Measurements from ENCODE around the gene OSBPL1A. TPM values are rescaled to one million over a fixed set of nuclear protein-coding genes. Genes with fewer than 3 reads are reported as not detected.

Gene OSBPL1A
- total RNA-seq, 1 donor from 2014 or later, result 18.3 TPM

GRCh38 chr18:24208270-24209035 is 189.2 kb downstream of the OSBPL1A start:
- Histone ChIP-seq H3K36me3 (ENCODE audit: control insufficient read depth, insufficient read depth, low read length) (no peaks in the 10 kb centered on the region), H3K4me3 (ENCODE audit: low read depth, low read length) (no peak overlapping the region), H3K27me3 (ENCODE audit: control insufficient read depth, insufficient read depth, low read length) (no peaks in the 10 kb centered on the region)
- DNase-seq (ENCODE audit: low read depth), result no peak
- TF ChIP-seq, protein P1, sequence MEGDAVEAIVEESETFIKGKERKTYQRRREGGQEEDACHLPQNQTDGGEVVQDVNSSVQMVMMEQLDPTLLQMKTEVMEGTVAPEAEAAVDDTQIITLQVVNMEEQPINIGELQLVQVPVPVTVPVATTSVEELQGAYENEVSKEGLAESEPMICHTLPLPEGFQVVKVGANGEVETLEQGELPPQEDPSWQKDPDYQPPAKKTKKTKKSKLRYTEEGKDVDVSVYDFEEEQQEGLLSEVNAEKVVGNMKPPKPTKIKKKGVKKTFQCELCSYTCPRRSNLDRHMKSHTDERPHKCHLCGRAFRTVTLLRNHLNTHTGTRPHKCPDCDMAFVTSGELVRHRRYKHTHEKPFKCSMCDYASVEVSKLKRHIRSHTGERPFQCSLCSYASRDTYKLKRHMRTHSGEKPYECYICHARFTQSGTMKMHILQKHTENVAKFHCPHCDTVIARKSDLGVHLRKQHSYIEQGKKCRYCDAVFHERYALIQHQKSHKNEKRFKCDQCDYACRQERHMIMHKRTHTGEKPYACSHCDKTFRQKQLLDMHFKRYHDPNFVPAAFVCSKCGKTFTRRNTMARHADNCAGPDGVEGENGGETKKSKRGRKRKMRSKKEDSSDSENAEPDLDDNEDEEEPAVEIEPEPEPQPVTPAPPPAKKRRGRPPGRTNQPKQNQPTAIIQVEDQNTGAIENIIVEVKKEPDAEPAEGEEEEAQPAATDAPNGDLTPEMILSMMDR (IDR thresholded peaks at IDR 0.05; ENCODE audit: insufficient read depth, low read length, poor library complexity, severe bottlenecking), result no peak

- no peaks in the 10 kb centered on the region for H3K36me3 ChIP-seq (ENCODE audit: control insufficient read depth, insufficient read depth, low read length)
- H3K27me3 ChIP-seq (ENCODE audit: control insufficient read depth, insufficient read depth, low read length), result no peaks in the 10 kb centered on the region
- H3K4me3 ChIP-seq (ENCODE audit: low read depth, low read length), result no peak overlapping the region
- DNase-seq (ENCODE audit: low read depth), result no peak
- TF ChIP-seq, protein P1 (IDR thresholded peaks at IDR 0.05; ENCODE audit: insufficient read depth, low read length, poor library complexity, severe bottlenecking), result no peak
Observed at GRCh38 chr18:24204904-24205303, 192.7 kb downstream of the OSBPL1A start.

- TF ChIP-seq, protein P1 (IDR thresholded peaks at IDR 0.05; ENCODE audit: insufficient read depth, low read length, poor library complexity, severe bottlenecking), result no peak
Observed at GRCh38 chr18:24201699-24202687, 195.6 kb downstream of the OSBPL1A start.

GRCh38 chr18:24200494-24201290 is 196.9 kb downstream of the OSBPL1A start:
- H3K27me3 ChIP-seq (ENCODE audit: control insufficient read depth, insufficient read depth, low read length), result no peaks in the 10 kb centered on the region
- no peaks in the 10 kb centered on the region for H3K36me3 ChIP-seq (ENCODE audit: control insufficient read depth, insufficient read depth, low read length)
- H3K4me3 ChIP-seq (ENCODE audit: low read depth, low read length), result no peak overlapping the region
- TF ChIP-seq, protein P1 (IDR thresholded peaks at IDR 0.05; ENCODE audit: insufficient read depth, low read length, poor library complexity, severe bottlenecking), result no peak
- no peak for DNase-seq (ENCODE audit: low read depth)

More at GRCh38 chr18:24201699-24202687, 195.6 kb downstream of the OSBPL1A start:
- Histone ChIP-seq H3K27me3 (ENCODE audit: control insufficient read depth, insufficient read depth, low read length) (no peaks in the 10 kb centered on the region), H3K4me3 (ENCODE audit: low read depth, low read length) (no peak overlapping the region), H3K36me3 (ENCODE audit: control insufficient read depth, insufficient read depth, low read length) (no peaks in the 10 kb centered on the region)
- DNase-seq (ENCODE audit: low read depth), result no peak

GRCh38 chr18:24199372-24199962 is 198.2 kb downstream of the OSBPL1A start:
- TF ChIP-seq, protein P1 (IDR thresholded peaks at IDR 0.05; ENCODE audit: insufficient read depth, low read length, poor library complexity, severe bottlenecking), result no peak
- H3K36me3 ChIP-seq (ENCODE audit: control insufficient read depth, insufficient read depth, low read length), result no peaks in the 10 kb centered on the region

More at GRCh38 chr18:24199372-24199962, 198.2 kb downstream of the OSBPL1A start:
- Histone ChIP-seq H3K27me3 (ENCODE audit: control insufficient read depth, insufficient read depth, low read length) (no peaks in the 10 kb centered on the region), H3K4me3 (ENCODE audit: low read depth, low read length) (no peak overlapping the region)
- DNase-seq (ENCODE audit: low read depth), result no peak

Data from kidney epithelial cell (primary cell).